Activated T-helper 1 cell treated with Interleukin-2 at 50 U/mL for 16 hours (primary cell): ENCODE results near the gene NDUFB10.

Experiments used
- DNase-seq: peaks from one replicate; pipeline ENCODE4 v3.0.0-alpha.2; 2020; ENCODE audit warnings: low read depth

Gene NDUFB10

GRCh38 chr16:2002406-2003230 lies 43.3 kb downstream of the NDUFB10 start:
- no peak for DNase-seq

- DNase-seq = no peak
These were observed 44.0 kb downstream of the NDUFB10 start for GRCh38 chr16:2003231-2003826.

GRCh38 chr16:2003827-2004641 lies 44.7 kb downstream of the NDUFB10 start:
- DNase-seq = peak; percentile 78

GRCh38 chr16:2004795-2005517 lies 45.6 kb downstream of the NDUFB10 start:
- DNase-seq = no peak

GRCh38 chr16:2005646-2006045 lies 46.3 kb downstream of the NDUFB10 start:
- DNase-seq = no peak

- DNase-seq = no peak
These were observed 47.0 kb downstream of the NDUFB10 start for GRCh38 chr16:2006317-2006716.

- DNase-seq = no peak
These were observed 47.9 kb downstream of the NDUFB10 start for GRCh38 chr16:2007081-2007836.

GRCh38 chr16:2008009-2008526 lies 48.7 kb downstream of the NDUFB10 start:
- no peak for DNase-seq

- DNase-seq = no peak
These were observed 49.4 kb downstream of the NDUFB10 start for GRCh38 chr16:2008631-2009163.

GRCh38 chr16:2009164-2009711 lies 49.9 kb downstream of the NDUFB10 start:
- DNase-seq = no peak

GRCh38 chr16:2009791-2010510 lies 50.6 kb downstream of the NDUFB10 start, which contains the start of gene ZNF598:
Gene ZNF598 (minus strand): TSS chr16:2009821.
- peak; percentile 74 for DNase-seq
